Ramos (cell line): ENCODE data around the gene ITSN2.
"Not testable (repeated sequence)": the region's sequence is repeated elsewhere in the genome, so short reads cannot be mapped to it uniquely, and the experiment has no call there.

Experiments used
- in situ Hi-C: fragments of 300-500 bp; cut with MboI; formaldehyde crosslinking; loops from one replicate; pipeline ENCODE4 v1.14.3; 2022; ENCODE audit warnings: low sequenced_read_pairs; ENCODE audit not compliant: unreplicated experiment

Gene ITSN2

DNA sequence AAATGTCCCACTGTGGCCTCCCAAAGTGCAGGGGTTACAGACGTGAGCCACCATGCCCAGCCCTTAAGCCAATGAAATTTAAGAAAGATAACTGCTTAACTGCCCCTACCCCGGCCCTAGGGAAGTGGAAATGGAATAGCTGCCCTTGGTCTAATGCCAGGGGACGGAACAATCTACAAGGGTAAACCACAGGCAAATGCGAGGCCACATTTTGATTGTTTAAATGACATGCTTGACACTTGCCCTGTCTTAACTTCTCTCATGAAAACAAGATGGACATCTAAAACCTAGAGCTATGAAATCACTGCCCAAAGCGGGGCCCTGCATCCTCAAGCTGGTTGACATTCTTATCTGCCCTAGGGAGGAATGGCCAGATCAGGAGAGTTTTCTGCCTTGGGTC lies 5.5 kb upstream of the ITSN2 start:
- in situ Hi-C loops: no loop called here

- in situ Hi-C loops: no loop called here
Measured at GRCh38 chr2:24365051-24365450, 4.7 kb upstream of the ITSN2 start.

DNA sequence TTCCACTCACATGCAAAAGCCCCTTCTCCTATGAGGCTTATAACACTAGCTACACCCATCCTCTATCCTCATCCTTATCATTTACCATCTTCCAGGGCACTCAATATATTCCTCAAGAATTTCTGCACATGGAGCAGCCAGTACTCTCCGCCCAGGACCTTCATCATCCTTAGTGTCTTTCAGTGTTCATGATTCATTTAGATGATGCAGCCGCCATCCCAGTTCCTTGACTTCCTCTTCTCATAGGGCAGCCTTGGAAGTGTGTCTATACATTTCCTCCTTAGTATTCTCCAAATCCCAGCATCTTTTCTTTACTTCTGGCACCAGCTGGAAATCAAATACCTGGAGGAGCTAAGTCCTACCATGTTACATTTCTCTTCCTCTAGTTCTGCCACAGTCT lies 3.0 kb upstream of the ITSN2 start:
- in situ Hi-C loops: no loop called here

DNA sequence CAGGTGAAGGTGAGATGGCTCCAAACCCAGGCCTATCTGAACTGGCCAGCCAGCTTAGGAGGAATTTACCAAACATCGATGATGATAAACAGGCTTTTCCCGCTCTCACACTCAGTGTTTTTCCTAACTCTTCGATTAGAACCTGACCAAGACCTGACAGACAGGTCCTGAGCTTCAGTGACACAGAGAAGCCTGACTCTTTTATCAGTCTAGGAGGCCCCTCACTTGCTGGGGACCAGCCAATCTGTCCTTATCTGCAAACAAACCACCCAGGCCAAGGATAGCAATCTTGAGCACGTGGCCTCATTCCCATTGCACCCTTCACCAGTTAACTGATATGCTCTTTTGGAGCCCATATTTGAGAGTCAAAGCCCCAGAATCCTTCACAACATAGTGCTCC lies 1.9 kb upstream of the ITSN2 start:
- in situ Hi-C loops: no loop called here

DNA sequence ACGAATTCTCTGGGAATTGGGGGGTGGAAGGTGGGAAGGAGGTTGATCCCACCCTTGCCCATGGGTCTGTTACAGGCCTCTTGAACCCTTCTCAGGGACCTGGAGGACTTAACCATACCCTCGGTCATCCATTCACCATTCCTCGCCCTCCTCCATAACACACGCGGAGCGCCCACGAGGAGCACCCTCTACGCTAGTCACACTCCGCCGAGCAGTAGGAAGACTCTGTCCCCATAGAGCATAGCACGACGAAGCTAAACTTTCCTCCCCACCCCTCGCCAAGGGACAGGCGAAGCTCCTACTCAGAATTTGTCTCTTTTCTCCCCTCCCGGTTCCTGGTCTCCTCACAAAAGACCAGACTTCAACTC lies 611 bp upstream of the ITSN2 start:
- in situ Hi-C loops: no loop called here

GRCh38 chr2:24359129-24360049 lies 947 bp downstream of the ITSN2 start:
- in situ Hi-C loops: no loop called here

GRCh38 chr2:24357767-24358166 lies 2.6 kb downstream of the ITSN2 start:
- in situ Hi-C loops: not testable (repeated sequence)

DNA sequence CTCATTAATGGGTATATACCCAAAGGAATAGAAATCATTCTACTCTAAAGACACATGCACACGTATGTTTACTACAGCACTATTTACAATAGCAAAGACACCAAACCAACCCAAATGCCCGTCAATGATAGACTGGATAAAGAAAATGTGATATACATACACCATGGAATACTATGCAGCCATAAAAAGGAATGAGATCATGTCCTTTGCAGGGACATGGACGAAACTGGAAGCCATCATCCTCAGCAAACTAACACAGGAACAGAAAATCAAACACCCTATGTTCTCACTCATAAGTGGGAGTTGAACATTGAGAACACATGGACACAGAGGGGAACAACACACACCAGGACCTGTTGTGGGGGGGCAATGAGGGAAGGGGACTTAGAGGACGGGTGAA lies 3.2 kb downstream of the ITSN2 start:
- in situ Hi-C loops: not testable (repeated sequence)

DNA sequence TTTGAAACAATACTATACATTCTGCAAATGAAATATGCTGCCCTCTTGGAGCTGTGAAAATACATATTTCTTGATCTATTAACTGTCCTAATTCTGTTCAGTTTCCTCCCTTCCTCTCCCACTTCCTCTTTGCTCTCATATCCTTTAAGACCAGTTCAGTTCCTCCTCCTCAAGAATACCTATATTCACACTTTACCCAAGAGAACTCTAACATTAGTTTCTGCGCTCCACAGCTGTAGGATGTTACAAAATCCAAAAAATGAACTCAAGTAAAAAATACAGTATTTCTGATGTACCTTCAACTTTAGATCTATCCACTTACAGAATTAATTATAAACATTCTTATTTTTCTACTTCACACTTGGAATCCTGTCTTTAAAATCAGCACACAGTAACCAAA lies 5.4 kb downstream of the ITSN2 start:
- in situ Hi-C loops: no loop called here

DNA sequence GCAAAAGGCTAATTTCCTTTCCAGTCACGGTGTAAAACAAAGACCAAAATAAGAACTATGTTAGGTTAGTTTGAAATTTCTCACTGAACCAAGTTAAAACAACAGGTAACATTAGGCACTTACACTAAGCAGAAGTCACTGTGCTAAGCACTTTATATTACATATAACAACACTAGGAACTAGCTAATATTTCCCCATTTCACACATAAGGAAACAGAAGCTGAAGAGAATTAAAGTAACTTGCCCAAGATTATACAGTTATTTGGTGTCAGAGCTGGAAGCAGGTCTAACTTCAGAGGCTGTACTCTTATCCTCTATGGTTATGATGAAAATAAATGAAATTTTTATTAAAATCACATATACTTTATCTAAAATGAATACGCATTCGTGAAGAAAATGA lies 5.9 kb downstream of the ITSN2 start:
- in situ Hi-C loops: no loop called here

DNA sequence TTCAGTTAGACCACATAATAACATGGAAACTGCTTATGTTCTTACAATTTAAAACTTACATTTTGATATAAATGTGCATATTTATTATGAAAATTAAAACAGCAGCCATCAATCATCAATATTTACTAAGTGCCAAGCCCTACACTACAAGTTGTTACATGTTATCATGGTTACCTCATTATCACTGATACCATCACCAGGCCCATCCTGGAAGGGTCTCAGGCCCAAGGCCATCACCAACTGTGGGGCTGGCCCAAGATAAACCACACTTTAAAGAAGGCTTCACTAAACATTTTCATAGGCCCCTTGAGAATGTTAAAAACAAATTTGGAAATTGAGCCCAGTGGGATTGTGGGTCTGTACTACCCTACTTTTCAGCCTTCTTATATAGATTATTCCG lies 6.4 kb downstream of the ITSN2 start:
- in situ Hi-C loops: no loop called here

DNA sequence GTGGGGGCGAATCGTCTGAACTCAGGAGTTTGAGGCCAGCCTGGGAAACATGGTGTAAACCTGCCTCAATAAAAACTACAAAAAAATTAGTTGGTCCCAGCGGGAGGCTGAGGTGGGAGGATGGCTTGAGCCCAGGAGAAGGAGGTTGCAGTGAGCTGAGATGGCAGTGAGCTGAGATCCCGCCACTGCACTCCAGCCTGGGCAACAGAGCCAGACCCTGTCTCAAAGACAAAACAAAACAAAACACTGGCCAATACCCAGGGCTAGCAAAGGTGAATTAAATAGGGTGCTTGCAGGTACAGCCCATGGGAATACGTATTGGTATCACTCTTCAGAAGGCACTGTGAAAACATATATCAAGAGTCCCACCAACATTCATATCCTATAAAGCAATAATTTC lies 7.0 kb downstream of the ITSN2 start:
- in situ Hi-C loops: no loop called here

- in situ Hi-C loops: no loop called here
Measured at GRCh38 chr2:24352664-24353063, 7.7 kb downstream of the ITSN2 start.

DNA sequence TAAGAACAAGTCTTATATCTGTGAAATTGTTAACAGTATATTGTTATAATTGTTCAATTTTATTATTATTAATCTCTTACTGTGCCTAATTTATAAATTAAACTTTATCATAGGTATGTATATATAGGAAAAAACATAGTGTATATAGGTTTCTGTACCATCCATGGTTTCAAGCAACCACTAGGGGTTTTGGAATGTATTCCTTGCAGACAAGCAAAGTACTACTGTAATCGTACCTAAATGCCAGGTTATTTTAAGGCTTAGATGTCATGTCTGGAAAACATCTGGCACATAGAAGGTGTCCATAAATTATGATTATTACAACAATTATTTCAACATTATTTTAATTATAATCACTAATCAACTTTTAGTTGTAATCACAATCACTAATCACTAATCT lies 8.4 kb downstream of the ITSN2 start:
- in situ Hi-C loops: no loop called here

DNA sequence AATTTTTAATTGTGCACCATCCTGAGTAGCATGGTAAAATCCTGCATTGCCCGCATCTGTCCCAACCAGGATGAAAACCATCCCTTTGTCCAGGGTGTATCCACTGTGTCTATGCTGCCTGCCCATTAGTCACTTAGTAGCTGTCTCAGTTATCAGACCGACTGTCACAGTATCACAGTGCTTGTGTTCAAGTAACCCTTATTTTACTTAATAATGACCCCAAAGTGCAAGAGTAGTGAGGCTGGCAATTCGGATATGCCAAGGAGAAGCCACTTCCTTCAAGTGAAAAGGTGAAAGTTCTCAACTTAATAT lies 8.8 kb downstream of the ITSN2 start:
- in situ Hi-C loops: no loop called here

DNA sequence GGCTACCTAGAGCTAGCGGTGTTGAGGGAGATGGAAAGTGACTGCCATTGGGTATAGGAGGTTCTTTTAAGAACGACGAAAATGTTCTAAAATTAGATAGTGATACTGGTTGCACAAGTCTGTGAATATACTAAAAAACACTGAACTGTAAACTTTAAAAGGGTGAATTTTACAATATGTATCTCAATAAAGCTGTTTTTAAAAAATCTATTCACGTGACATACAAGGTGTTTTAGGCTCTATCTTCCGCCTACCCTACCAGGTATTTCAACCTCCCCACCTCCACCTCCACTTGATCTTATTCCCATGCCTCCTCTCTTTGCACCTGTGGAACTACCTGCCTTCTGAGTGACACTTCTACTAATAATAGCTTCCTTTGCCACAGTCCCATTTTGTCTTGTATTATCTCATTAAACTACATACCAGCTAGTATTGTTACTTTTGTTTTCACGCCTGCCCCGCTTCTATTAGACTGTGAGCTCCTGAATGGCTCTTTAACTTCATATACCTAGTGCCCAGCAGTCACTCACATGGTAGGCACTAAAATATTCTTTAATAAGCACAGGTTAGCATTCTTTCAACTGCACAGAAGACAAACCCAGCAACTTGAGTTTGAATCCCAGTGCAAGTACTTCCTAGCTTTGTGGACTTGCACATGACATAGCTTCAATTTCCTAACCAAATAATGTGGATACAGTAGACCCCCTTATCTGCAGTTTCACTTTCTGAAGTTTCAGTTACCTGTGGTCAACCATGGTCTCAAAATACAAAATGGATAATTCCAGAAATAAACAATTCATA lies 9.3 kb downstream of the ITSN2 start:
- in situ Hi-C loops: no loop called here

- in situ Hi-C loops: no loop called here
Measured at GRCh38 chr2:24349097-24349496, 11.2 kb downstream of the ITSN2 start.

DNA sequence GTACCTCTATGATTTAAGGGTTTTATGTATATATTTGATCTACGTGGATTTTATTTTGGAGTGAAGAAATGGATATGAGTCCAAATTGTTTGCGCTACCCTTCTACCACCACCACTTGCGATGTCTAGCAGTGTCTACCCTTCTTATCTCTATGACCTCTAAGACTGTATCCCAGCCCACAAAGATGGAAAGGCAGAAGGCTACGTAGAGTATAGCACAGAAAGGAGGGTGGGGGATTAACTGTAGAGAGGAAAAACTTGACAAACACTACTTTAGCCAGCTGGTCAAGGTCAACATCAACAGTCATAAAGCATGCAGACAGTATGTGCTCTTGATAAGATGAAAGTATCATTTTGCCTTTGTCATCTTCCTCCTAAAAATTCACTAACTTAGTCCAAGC lies 14.4 kb downstream of the ITSN2 start:
- in situ Hi-C loops: no loop called here

- in situ Hi-C loops: no loop called here
Measured at GRCh38 chr2:24343225-24343882, 17.0 kb downstream of the ITSN2 start.

- in situ Hi-C loops: no loop called here
Measured at GRCh38 chr2:24342110-24342910, 18.0 kb downstream of the ITSN2 start.
